ENCODE measurements around the gene TMEM150B. TPM values are rescaled to one million over a fixed set of nuclear protein-coding genes. Genes with fewer than 3 reads are reported as not detected.
A peak's percentile ranks its signal among the peaks of the same experiment; 100 is the strongest.

Gene TMEM150B
- total RNA-seq, 4 donors from 2014 or later = 2.6 TPM; not detected in 3

DNA sequence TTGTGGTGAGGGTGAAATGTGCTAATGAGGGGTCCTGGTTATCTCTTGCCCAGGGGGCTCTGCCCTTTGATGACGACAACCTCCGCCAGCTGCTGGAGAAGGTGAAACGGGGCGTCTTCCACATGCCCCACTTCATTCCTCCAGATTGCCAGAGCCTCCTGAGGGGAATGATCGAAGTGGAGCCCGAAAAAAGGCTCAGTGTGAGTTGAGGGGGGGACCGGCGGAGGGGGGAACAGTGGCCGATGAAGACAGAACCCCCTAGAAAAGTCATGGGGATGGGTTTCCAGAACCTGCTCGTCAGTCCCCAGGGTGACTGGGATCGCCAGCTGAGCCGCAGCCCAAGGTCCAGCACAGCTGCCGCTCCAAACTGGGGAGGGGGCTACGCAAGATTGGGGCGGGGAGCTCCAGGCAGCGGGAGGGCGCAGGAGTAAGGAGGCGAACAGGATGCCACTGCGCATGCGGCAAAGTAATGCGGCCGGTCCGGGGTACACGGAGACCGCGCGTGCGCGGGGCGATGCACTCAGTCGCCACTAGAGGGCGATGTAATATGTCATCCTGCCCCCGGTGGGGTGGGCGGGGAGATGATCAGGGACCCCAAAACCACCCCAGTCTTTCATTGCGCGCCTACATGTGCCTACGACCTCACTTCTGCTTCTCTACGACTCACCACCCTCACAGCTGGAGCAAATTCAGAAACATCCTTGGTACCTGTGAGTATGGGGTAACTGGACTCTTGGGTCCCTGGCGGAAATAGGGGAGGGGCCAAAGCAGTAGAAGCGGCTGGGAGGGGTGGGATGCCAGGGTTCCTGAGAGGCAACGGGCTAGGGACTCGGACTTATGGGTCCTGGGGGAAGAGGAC is 23.5 kb downstream of the TMEM150B start:
- no peaks in the 10 kb centered on the region for H3K9me3 ChIP-seq
- peaks cover 0 to 5% of the 10 kb centered on the region in 2 donors for H3K4me1 ChIP-seq
- intact Hi-C loops (cut with DNase I; ENCODE audit: low total_unique reads) = loop anchor here (5.0 kb wide), 1 partner anchor 81 kb away; the partner anchor contains the start of gene TMEM238
- H3K4me3 ChIP-seq = peak overlapping the region in 1 of 2 donors; percentile 21
- DNase-seq = peak; percentile 85 to 88
- H3K27me3 ChIP-seq = no peaks in the 10 kb centered on the region
- H3K36me3 ChIP-seq = no peaks in the 10 kb centered on the region
- peak overlapping the region in 1 of 2 donors; percentile 40 for H3K27ac ChIP-seq
- TF ChIP-seq POLR2A (IDR thresholded peaks at IDR 0.05) = peak; percentile 8 to 16
- TF ChIP-seq, protein P1, sequence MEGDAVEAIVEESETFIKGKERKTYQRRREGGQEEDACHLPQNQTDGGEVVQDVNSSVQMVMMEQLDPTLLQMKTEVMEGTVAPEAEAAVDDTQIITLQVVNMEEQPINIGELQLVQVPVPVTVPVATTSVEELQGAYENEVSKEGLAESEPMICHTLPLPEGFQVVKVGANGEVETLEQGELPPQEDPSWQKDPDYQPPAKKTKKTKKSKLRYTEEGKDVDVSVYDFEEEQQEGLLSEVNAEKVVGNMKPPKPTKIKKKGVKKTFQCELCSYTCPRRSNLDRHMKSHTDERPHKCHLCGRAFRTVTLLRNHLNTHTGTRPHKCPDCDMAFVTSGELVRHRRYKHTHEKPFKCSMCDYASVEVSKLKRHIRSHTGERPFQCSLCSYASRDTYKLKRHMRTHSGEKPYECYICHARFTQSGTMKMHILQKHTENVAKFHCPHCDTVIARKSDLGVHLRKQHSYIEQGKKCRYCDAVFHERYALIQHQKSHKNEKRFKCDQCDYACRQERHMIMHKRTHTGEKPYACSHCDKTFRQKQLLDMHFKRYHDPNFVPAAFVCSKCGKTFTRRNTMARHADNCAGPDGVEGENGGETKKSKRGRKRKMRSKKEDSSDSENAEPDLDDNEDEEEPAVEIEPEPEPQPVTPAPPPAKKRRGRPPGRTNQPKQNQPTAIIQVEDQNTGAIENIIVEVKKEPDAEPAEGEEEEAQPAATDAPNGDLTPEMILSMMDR (IDR thresholded peaks at IDR 0.05) = peak; percentile 93 to 99 (median 97)

DNA sequence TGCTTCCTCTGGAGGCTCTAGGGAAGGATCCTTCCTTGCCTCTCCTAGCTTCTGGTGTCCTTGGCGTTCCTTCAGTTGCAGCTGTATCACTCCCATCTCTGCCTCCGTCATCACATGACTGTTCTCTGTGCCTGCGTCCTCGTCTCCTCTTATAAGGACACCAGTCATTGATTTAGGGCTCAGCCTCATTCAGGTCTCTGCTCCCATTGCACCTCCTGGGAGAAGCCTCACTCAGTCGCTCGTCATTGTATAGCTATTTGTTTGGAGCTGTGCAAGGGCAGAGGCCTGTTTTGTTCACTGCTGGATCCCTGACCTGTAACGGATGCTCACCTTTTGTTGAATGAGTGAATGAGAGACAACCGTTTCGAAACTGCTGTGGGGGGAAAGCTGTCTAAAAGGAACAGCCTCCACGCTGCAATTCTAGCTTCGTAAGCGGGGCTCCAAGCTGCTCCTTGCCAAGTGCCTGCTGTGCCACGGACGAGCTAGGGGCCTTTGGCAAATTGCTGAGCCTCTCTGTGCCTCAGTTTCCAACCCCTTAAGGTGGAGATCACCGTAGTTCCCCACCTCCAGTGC is 24.2 kb downstream of the TMEM150B start:
- intact Hi-C loops (cut with DNase I; ENCODE audit: low total_unique reads) = loop anchor here (5.0 kb wide), 1 partner anchor 81 kb away; the partner anchor contains the start of gene TMEM238
- no peaks in the 10 kb centered on the region for H3K9me3 ChIP-seq
- TF ChIP-seq, protein P1 (IDR thresholded peaks at IDR 0.05) = no peak
- no peak for TF ChIP-seq POLR2A (IDR thresholded peaks at IDR 0.05)
- H3K36me3 ChIP-seq = no peaks in the 10 kb centered on the region
- no peaks in the 10 kb centered on the region for H3K27me3 ChIP-seq
- H3K27ac ChIP-seq = no peak overlapping the region
- H3K4me1 ChIP-seq = peaks cover 0 to 5% of the 10 kb centered on the region in 2 donors
- H3K4me3 ChIP-seq = peak overlapping the region in 1 of 2 donors; percentile 21
- no peak for DNase-seq

DNA sequence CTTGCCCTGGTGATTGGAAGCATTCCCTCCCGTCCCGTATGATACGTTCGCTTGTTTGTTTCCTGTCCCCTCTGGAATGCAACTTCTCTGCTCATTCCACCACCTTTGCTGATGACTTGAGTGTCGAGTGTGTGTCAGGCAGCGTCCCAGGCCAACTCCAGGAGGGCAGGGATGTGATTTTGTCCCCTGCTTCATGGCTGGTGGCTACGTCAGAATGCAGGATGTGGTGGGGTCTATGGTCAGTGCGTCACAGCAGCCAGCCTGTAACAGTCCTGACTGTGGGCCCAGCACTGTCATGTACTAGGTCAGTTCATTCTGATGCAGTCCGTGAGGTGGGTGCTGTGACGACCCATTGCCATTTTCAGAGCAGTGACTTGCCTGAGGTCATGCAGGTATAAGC is 25.1 kb downstream of the TMEM150B start:
- Histone ChIP-seq H3K4me3 (no peak overlapping the region), H3K9me3 (no peaks in the 10 kb centered on the region), H3K27ac (no peak overlapping the region), H3K27me3 (no peaks in the 10 kb centered on the region), H3K36me3 (no peaks in the 10 kb centered on the region), H3K4me1 (peaks cover 0 to 5% of the 10 kb centered on the region in 2 donors)
- TF ChIP-seq POLR2A (IDR thresholded peaks at IDR 0.05) = no peak
- DNase-seq = no peak
- intact Hi-C loops (cut with DNase I; ENCODE audit: low total_unique reads) = loop anchor here (5.0 kb wide), 1 partner anchor 82 kb away; the partner anchor contains the start of gene TMEM238

DNA sequence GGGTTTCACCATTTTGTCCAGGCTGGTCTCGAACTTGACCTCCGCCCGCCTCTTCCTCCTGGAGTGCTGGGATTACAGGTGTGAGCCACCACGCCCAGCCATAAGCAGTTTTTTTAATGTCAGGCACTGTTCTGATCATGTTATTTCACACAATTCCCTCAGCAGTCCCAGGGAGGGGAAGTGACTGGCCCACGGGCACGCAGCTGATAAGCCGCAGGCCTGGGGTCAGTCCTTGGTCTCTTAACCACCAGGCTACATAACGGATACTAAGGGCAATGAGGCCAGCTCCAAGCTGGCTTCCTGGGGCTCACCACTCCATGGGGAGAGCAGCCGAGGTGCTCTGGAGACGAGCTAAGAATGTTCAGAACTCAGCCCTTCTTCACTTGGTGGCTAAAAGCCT is 27.9 kb downstream of the TMEM150B start:
- Histone ChIP-seq H3K9me3 (no peaks in the 10 kb centered on the region), H3K27me3 (no peaks in the 10 kb centered on the region), H3K27ac (no peak overlapping the region), H3K4me3 (no peak overlapping the region), H3K4me1 (peaks cover 0 to 5% of the 10 kb centered on the region in 2 donors), H3K36me3 (no peaks in the 10 kb centered on the region)
- TF ChIP-seq POLR2A (IDR thresholded peaks at IDR 0.05) = no peak
- TF ChIP-seq, protein P1 (IDR thresholded peaks at IDR 0.05) = no peak
- DNase-seq = no peak
- intact Hi-C loops (cut with DNase I; ENCODE audit: low total_unique reads) = no loop called here

DNA sequence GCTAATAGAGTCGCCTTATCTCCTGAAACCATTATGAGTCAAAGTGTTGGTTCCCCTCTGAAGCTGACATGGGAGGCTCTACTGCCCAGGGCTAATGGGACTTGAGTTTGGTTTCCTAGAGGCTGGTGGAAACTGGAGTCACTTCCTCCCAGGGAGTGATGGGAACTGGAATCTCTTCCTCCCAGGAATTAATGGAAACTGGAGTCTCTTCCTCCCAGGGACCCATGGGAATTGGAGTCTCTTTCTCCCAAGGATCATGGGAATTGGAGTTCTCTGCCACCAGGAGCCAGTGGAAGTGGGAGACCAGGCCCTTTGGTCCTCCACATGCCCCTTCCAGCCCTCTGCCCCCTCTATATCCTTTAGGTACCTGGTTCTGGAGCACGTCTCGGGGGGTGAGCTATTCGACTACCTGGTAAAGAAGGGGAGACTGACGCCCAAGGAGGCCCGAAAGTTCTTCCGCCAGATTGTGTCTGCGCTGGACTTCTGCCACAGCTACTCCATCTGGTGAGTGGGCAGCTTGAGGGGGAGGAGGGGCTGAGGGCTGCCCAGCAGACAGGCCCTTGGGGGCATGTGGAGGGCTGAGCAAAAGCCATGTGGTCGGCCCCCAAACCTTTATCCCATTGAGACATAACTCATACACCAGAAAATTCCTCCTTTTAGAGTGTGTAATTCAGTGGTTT is 35.9 kb downstream of the TMEM150B start:
- no peak overlapping the region for H3K4me3 ChIP-seq
- no peak overlapping the region for H3K27ac ChIP-seq
- intact Hi-C loops (cut with DNase I; ENCODE audit: low total_unique reads) = loop anchor here (10.0 kb wide), 1 partner anchor 166 kb away; no protein-coding TSS in a partner anchor
- H3K4me1 ChIP-seq = peaks cover 0 to 2% of the 10 kb centered on the region in 2 donors
- TF ChIP-seq POLR2A (IDR thresholded peaks at IDR 0.05) = no peak
- TF ChIP-seq, protein P1 (IDR thresholded peaks at IDR 0.05) = no peak
- no peaks in the 10 kb centered on the region for H3K36me3 ChIP-seq
- no peaks in the 10 kb centered on the region for H3K9me3 ChIP-seq
- no peaks in the 10 kb centered on the region for H3K27me3 ChIP-seq
- no peak for DNase-seq

All from uterus (tissue), 4 donors.